ENCODE measurements around the gene DNM3.

Gene DNM3

DNA sequence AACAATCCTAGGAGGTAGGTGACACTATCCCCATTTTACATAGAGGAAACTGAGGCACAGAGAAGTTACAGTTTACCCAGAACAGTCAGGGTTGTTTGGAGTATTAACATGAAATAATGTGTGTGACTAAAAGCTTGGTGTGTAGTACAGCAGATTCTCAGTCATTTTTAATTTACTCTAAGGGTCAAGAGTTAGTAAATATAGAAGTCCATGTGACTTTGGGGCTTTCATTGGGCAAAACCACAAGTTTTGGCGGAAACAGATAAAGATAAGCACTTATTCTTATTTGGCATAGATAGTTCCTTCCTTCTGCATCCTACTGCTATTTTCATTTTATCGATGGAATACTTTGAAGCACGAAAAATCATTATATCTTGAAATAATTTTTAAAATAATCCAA, 128.5 kb downstream of the DNM3 start:
- TF ChIP-seq, protein P1, sequence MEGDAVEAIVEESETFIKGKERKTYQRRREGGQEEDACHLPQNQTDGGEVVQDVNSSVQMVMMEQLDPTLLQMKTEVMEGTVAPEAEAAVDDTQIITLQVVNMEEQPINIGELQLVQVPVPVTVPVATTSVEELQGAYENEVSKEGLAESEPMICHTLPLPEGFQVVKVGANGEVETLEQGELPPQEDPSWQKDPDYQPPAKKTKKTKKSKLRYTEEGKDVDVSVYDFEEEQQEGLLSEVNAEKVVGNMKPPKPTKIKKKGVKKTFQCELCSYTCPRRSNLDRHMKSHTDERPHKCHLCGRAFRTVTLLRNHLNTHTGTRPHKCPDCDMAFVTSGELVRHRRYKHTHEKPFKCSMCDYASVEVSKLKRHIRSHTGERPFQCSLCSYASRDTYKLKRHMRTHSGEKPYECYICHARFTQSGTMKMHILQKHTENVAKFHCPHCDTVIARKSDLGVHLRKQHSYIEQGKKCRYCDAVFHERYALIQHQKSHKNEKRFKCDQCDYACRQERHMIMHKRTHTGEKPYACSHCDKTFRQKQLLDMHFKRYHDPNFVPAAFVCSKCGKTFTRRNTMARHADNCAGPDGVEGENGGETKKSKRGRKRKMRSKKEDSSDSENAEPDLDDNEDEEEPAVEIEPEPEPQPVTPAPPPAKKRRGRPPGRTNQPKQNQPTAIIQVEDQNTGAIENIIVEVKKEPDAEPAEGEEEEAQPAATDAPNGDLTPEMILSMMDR (IDR thresholded peaks at IDR 0.05; ENCODE audit: low read length): no peak
- TF ChIP-seq EZH2phosphoT487 (IDR thresholded peaks at IDR 0.05; ENCODE audit: low read length): no peak
- TF ChIP-seq EZH2 (optimal IDR thresholded peaks at IDR 0.05; ENCODE audit: low read depth, low read length): no peak
- no peaks in the 10 kb centered on the region for H3K27me3 ChIP-seq (replicated peaks; ENCODE audit: insufficient read depth, low read length)

DNA sequence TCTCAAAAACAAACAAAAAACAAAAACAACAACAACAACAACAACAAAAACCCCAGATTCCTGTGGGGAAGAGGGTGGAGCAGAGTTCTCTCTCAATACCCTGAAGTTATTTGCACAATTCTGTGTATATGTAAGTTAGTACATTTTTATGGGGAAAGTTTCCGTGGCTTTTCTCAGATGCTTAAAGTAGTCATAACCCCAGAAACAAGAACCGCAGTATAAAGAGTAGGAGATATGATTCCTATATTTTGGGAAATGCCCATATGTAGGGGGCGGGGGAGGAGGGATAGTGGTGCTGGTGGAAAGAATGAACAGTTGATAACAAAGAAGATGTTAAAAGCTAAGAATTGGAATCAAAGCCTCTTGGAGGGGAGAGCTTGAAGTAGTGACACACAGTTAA, 131.5 kb downstream of the DNM3 start:
- no peak overlapping the region for H2AFZ ChIP-seq (ENCODE audit: low read length)
- DNase-seq: no peak
- no peak overlapping the region for H3K4me2 ChIP-seq (ENCODE audit: low read depth, low read length)
- H4K20me1 ChIP-seq (ENCODE audit: insufficient read depth, low read length): no peaks in the 10 kb centered on the region
- H3K27me3 ChIP-seq (replicated peaks; ENCODE audit: insufficient read depth, low read length): no peaks in the 10 kb centered on the region
- no peak overlapping the region for H3K27ac ChIP-seq (ENCODE audit: low read length)
- peaks cover 8% of the 10 kb centered on the region; the same call in 1 of the 2 replicates for H3K4me1 ChIP-seq (ENCODE audit: low read length)
- H3K9ac ChIP-seq (ENCODE audit: low read length): no peak overlapping the region
- no peak overlapping the region for H3K4me3 ChIP-seq (ENCODE audit: low read length)
- no peaks in the 10 kb centered on the region for H3K9me2 ChIP-seq (replicated peaks; ENCODE audit: insufficient read depth, low read length)
- TF ChIP-seq, protein P1 (IDR thresholded peaks at IDR 0.05; ENCODE audit: low read length): no peak
- TF ChIP-seq EZH2 (optimal IDR thresholded peaks at IDR 0.05; ENCODE audit: low read depth, low read length) (no peak), EZH2phosphoT487 (IDR thresholded peaks at IDR 0.05; ENCODE audit: low read length) (no peak)
- no peaks in the 10 kb centered on the region for H3K36me3 ChIP-seq (replicated peaks; ENCODE audit: insufficient read depth, low read length)
- H3F3A ChIP-seq (ENCODE audit: insufficient read depth, low read length): no peaks in the 10 kb centered on the region
- H3K9me3 ChIP-seq (replicated peaks; ENCODE audit: insufficient read depth, low read length): no peaks in the 10 kb centered on the region
- no peaks in the 10 kb centered on the region for H3K79me2 ChIP-seq (ENCODE audit: low read length)

More for the DNA sequence above, 128.5 kb downstream of the DNM3 start:
- Histone ChIP-seq H3K9ac (ENCODE audit: low read length) (no peak overlapping the region), H3K4me1 (ENCODE audit: low read length) (peaks cover 8% of the 10 kb centered on the region; the same call in 1 of the 2 replicates), H3K4me2 (ENCODE audit: low read depth, low read length) (peak overlapping the region; percentile 19; the same call in 1 of the 2 replicates), H3K79me2 (ENCODE audit: low read length) (no peaks in the 10 kb centered on the region), H2AFZ (ENCODE audit: low read length) (no peak overlapping the region), H3F3A (ENCODE audit: insufficient read depth, low read length) (no peaks in the 10 kb centered on the region), H3K27ac (ENCODE audit: low read length) (no peak overlapping the region), H3K36me3 (replicated peaks; ENCODE audit: insufficient read depth, low read length) (no peaks in the 10 kb centered on the region), H3K9me3 (replicated peaks; ENCODE audit: insufficient read depth, low read length) (no peaks in the 10 kb centered on the region), H3K4me3 (ENCODE audit: low read length) (no peak overlapping the region), H3K9me2 (replicated peaks; ENCODE audit: insufficient read depth, low read length) (no peaks in the 10 kb centered on the region), H4K20me1 (ENCODE audit: insufficient read depth, low read length) (no peaks in the 10 kb centered on the region)
- DNase-seq: no peak

DNA sequence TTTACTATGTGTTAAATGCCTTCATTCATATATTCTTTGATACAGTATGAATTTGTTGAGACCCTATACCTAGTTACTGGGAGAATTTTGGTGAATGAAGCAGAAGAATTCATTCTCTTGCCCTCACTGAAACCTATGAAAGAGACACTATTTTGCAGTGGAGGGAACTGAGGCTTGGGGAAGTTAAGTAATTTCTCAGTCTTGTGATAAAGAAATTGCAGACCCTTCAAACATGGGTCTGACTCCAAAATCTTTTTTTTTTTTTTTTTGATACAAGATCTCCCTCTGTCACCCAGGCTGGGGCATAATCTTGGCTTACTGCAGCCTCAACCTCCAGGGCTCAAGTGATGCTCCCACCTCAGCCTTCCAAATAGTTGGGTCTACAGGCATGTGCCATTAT, 132.1 kb downstream of the DNM3 start:
- Histone ChIP-seq H3K27ac (ENCODE audit: low read length) (no peak overlapping the region), H3K79me2 (ENCODE audit: low read length) (no peaks in the 10 kb centered on the region)
- DNase-seq: no peak

More for the DNA sequence above, 132.1 kb downstream of the DNM3 start:
- Histone ChIP-seq H3K9ac (ENCODE audit: low read length) (no peak overlapping the region), H4K20me1 (ENCODE audit: insufficient read depth, low read length) (no peaks in the 10 kb centered on the region), H2AFZ (ENCODE audit: low read length) (no peak overlapping the region), H3F3A (ENCODE audit: insufficient read depth, low read length) (no peaks in the 10 kb centered on the region), H3K9me3 (replicated peaks; ENCODE audit: insufficient read depth, low read length) (no peaks in the 10 kb centered on the region), H3K27me3 (replicated peaks; ENCODE audit: insufficient read depth, low read length) (no peaks in the 10 kb centered on the region), H3K4me2 (ENCODE audit: low read depth, low read length) (no peak overlapping the region), H3K4me3 (ENCODE audit: low read length) (no peak overlapping the region), H3K4me1 (ENCODE audit: low read length) (peaks cover 8% of the 10 kb centered on the region; the same call in 1 of the 2 replicates), H3K9me2 (replicated peaks; ENCODE audit: insufficient read depth, low read length) (no peaks in the 10 kb centered on the region), H3K36me3 (replicated peaks; ENCODE audit: insufficient read depth, low read length) (no peaks in the 10 kb centered on the region)
- TF ChIP-seq EZH2phosphoT487 (IDR thresholded peaks at IDR 0.05; ENCODE audit: low read length) (no peak), EZH2 (optimal IDR thresholded peaks at IDR 0.05; ENCODE audit: low read depth, low read length) (no peak)
- TF ChIP-seq, protein P1 (IDR thresholded peaks at IDR 0.05; ENCODE audit: low read length): no peak
